ENCODE data around the gene CLSTN1. TPM values are rescaled to one million over a fixed set of nuclear protein-coding genes. Genes with fewer than 3 reads are reported as not detected.
A peak's percentile ranks its signal among the peaks of the same experiment; 100 is the strongest.

Gene CLSTN1
- total and polyA plus RNA-seq, 10 of the 15 experiments (the other 5 are each of a cell fraction or from before 2014, with no cell fraction given): 2.7 to 64.4 (median 23.2) TPM

DNA sequence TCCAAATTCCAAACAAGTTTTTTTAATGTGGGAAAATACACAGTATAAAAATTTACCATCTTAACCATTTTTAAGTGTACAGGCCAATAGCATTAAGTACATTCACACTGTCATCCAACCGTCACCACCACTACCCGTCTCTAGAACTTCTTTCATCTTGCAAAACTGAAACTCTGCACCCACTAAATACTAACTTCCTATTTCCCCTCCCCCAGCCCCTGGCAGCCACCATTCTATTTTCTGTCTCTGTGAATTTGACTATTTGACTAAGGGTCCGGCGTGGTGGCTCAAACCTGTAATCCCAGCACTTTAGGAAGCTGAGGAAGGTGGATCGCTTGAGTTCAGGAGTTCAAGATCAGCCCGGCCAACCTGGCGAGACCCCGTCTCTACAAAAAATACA lies 36.1 kb downstream of the CLSTN1 start (continued):
- TF ChIP-seq, protein P1, sequence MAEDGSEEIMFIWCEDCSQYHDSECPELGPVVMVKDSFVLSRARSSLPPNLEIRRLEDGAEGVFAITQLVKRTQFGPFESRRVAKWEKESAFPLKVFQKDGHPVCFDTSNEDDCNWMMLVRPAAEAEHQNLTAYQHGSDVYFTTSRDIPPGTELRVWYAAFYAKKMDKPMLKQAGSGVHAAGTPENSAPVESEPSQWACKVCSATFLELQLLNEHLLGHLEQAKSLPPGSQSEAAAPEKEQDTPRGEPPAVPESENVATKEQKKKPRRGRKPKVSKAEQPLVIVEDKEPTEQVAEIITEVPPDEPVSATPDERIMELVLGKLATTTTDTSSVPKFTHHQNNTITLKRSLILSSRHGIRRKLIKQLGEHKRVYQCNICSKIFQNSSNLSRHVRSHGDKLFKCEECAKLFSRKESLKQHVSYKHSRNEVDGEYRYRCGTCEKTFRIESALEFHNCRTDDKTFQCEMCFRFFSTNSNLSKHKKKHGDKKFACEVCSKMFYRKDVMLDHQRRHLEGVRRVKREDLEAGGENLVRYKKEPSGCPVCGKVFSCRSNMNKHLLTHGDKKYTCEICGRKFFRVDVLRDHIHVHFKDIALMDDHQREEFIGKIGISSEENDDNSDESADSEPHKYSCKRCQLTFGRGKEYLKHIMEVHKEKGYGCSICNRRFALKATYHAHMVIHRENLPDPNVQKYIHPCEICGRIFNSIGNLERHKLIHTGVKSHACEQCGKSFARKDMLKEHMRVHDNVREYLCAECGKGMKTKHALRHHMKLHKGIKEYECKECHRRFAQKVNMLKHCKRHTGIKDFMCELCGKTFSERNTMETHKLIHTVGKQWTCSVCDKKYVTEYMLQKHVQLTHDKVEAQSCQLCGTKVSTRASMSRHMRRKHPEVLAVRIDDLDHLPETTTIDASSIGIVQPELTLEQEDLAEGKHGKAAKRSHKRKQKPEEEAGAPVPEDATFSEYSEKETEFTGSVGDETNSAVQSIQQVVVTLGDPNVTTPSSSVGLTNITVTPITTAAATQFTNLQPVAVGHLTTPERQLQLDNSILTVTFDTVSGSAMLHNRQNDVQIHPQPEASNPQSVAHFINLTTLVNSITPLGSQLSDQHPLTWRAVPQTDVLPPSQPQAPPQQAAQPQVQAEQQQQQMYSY (CRISPR knock-in tag; IDR thresholded peaks at IDR 0.05): no peak
- no peak for TF ChIP-seq MYC (IDR thresholded peaks at IDR 0.05; ENCODE audit: insufficient read depth, insufficient read length, insufficient replicate concordance, low read length, severe bottlenecking)
- TF ChIP-seq TBL1XR1 (IDR thresholded peaks at IDR 0.05; ENCODE audit: low read depth, low read length): 0 out of 2 replicates have a peak, but pooled peaks have one; percentile 15
- TF ChIP-seq EZH2 (IDR thresholded peaks at IDR 0.05; ENCODE audit: borderline replicate concordance, control insufficient read depth, low read depth, low read length): no peak
- TF ChIP-seq IKZF2 (IDR thresholded peaks at IDR 0.05): peak; percentile 37 to 64; a peak in 3 of 4 replicates
- peak; percentile 68; the same call in 1 of the 2 replicates for TF ChIP-seq YY1 (IDR thresholded peaks at IDR 0.05; ENCODE audit: low read depth, low read length)
- TF ChIP-seq, protein P2, sequence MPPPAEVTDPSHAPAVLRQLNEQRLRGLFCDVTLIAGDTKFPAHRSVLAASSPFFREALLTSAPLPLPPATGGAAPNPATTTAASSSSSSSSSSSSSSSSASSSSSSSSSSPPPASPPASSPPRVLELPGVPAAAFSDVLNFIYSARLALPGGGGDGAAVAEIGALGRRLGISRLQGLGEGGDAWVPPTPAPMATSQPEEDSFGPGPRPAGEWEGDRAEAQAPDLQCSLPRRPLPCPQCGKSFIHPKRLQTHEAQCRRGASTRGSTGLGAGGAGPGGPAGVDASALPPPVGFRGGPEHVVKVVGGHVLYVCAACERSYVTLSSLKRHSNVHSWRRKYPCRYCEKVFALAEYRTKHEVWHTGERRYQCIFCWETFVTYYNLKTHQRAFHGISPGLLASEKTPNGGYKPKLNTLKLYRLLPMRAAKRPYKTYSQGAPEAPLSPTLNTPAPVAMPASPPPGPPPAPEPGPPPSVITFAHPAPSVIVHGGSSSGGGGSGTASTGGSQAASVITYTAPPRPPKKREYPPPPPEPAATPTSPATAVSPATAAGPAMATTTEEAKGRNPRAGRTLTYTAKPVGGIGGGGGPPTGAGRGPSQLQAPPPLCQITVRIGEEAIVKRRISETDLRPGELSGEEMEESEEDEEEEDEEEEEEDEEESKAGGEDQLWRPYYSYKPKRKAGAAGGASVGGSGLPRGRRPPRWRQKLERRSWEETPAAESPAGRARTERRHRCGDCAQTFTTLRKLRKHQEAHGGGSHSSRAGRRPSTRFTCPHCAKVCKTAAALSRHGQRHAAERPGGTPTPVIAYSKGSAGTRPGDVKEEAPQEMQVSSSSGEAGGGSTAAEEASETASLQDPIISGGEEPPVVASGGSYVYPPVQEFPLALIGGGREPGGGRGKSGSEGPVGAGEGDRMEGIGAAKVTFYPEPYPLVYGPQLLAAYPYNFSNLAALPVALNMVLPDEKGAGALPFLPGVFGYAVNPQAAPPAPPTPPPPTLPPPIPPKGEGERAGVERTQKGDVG (CRISPR knock-in tag; IDR thresholded peaks at IDR 0.05): no peak
- TF ChIP-seq MYB (IDR thresholded peaks at IDR 0.05; ENCODE audit: borderline replicate concordance, low read depth, low read length): 0 out of 2 replicates have a peak, but pooled peaks have one; percentile 42
- TF ChIP-seq MEF2B (IDR thresholded peaks at IDR 0.05; ENCODE audit: partially characterized antibody, poor library complexity, severe bottlenecking): peak; percentile 37
- peak; percentile 66 for TF ChIP-seq EED (IDR thresholded peaks at IDR 0.05; ENCODE audit: low read depth)
- TF ChIP-seq CREB1 (IDR thresholded peaks at IDR 0.05; ENCODE audit: low read depth): peak; percentile 82
- peak; percentile 85 for TF ChIP-seq MEF2A (IDR thresholded peaks at IDR 0.05; ENCODE audit: insufficient read depth, low read depth, low read length)
- no peak for TF ChIP-seq KDM1A (IDR thresholded peaks at IDR 0.05; ENCODE audit: borderline replicate concordance)
- TF ChIP-seq SMAD5 (IDR thresholded peaks at IDR 0.05; ENCODE audit: low read depth): no peak
- TF ChIP-seq, protein P3, sequence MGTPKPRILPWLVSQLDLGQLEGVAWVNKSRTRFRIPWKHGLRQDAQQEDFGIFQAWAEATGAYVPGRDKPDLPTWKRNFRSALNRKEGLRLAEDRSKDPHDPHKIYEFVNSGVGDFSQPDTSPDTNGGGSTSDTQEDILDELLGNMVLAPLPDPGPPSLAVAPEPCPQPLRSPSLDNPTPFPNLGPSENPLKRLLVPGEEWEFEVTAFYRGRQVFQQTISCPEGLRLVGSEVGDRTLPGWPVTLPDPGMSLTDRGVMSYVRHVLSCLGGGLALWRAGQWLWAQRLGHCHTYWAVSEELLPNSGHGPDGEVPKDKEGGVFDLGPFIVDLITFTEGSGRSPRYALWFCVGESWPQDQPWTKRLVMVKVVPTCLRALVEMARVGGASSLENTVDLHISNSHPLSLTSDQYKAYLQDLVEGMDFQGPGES (IDR thresholded peaks at IDR 0.05): no peak
- peak in 1 of 2 experiments; percentile 14; a peak in 1 of 4 replicates for TF ChIP-seq BHLHE40 (IDR thresholded peaks at IDR 0.05; ENCODE audit: borderline replicate concordance in 1 of 2, low read depth in 2 of 2, low read length in 1 of 2)
- TF ChIP-seq ESRRA (IDR thresholded peaks at IDR 0.05; ENCODE audit: low read length): no peak
- TF ChIP-seq BMI1 (IDR thresholded peaks at IDR 0.05; ENCODE audit: borderline replicate concordance): no peak
- no peak for TF ChIP-seq PML (IDR thresholded peaks at IDR 0.05; ENCODE audit: low read length)
- TF ChIP-seq ZNF207 (IDR thresholded peaks at IDR 0.05; ENCODE audit: borderline replicate concordance): no peak
- TF ChIP-seq, protein P4, sequence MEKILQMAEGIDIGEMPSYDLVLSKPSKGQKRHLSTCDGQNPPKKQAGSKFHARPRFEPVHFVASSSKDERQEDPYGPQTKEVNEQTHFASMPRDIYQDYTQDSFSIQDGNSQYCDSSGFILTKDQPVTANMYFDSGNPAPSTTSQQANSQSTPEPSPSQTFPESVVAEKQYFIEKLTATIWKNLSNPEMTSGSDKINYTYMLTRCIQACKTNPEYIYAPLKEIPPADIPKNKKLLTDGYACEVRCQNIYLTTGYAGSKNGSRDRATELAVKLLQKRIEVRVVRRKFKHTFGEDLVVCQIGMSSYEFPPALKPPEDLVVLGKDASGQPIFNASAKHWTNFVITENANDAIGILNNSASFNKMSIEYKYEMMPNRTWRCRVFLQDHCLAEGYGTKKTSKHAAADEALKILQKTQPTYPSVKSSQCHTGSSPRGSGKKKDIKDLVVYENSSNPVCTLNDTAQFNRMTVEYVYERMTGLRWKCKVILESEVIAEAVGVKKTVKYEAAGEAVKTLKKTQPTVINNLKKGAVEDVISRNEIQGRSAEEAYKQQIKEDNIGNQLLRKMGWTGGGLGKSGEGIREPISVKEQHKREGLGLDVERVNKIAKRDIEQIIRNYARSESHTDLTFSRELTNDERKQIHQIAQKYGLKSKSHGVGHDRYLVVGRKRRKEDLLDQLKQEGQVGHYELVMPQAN (conservative IDR thresholded peaks at IDR 0.05): no peak
